SK-N-SH treated with all-trans-retinoic acid at 6 μM for 48 hours (cell line): Measurements from ENCODE around the gene DCHS2.

ENCODE experiments used
- ATAC-seq: fragments of 200-7000 bp; cut with Tn5 transposase; 3 replicates; pipeline ENCODE4 v1.9.1; 2020; ENCODE audit warnings: mild to moderate bottlenecking, moderate library complexity
- ARNTL ChIP-seq: fragments of 450-650 bp; formaldehyde crosslinking; IDR thresholded peaks from 2 replicates; pipeline ENCODE4 v1.5.0; 2020; ENCODE audit warnings: low read depth, mild to moderate bottlenecking, moderate library complexity, borderline replicate concordance
- BACH2 ChIP-seq: fragments of 250-450 bp; sonication (Bioruptor Pico); IDR thresholded peaks from 2 replicates; pipeline ENCODE4 v1.9.0; 2021; ENCODE audit warnings: mild to moderate bottlenecking, borderline replicate concordance
- CREB5 ChIP-seq: fragments of 250-450 bp; sonication (Bioruptor Pico); IDR thresholded peaks from 2 replicates; pipeline ENCODE4 v1.5.1; 2020; ENCODE audit warnings: low read depth, mild to moderate bottlenecking, moderate library complexity
- CSDC2 ChIP-seq: fragments of 250-450 bp; sonication (Bioruptor Pico); IDR thresholded peaks from 2 replicates; pipeline ENCODE4 v1.5.0; 2020; ENCODE audit warnings: mild to moderate bottlenecking, moderate library complexity
- CSRNP3 ChIP-seq: fragments of 250-450 bp; sonication (Bioruptor Pico); IDR thresholded peaks from 2 replicates; pipeline ENCODE4 v1.5.1; 2021; ENCODE audit warnings: mild to moderate bottlenecking, moderate library complexity
- ESRRG ChIP-seq: fragments of 250-450 bp; sonication (Bioruptor Pico); IDR thresholded peaks from 2 replicates; pipeline ENCODE4 v1.6.1; 2021; ENCODE audit warnings: mild to moderate bottlenecking
- GLIS3 ChIP-seq: fragments of 250-450 bp; sonication (Bioruptor Pico); IDR thresholded peaks from 2 replicates; pipeline ENCODE4 v1.5.0; 2020; ENCODE audit warnings: mild to moderate bottlenecking, moderate library complexity
- OSR1 ChIP-seq: fragments of 250-450 bp; sonication (Bioruptor Pico); IDR thresholded peaks from 2 replicates; pipeline ENCODE4 v1.8.0; 2022; ENCODE audit warnings: moderate library complexity, mild to moderate bottlenecking, inconsistent platforms
- PATZ1 ChIP-seq: fragments of 250-450 bp; sonication (Bioruptor Pico); IDR thresholded peaks from 2 replicates; pipeline ENCODE4 v1.8.0; 2020; ENCODE audit warnings: mild to moderate bottlenecking, moderate library complexity, borderline replicate concordance
- POU6F1 ChIP-seq: fragments of 250-450 bp; sonication (Bioruptor Pico); IDR thresholded peaks from 2 replicates; pipeline ENCODE4 v1.8.0; 2021; ENCODE audit warnings: low read depth, mild to moderate bottlenecking, moderate library complexity, borderline replicate concordance
- PPARA ChIP-seq: fragments of 250-450 bp; sonication (Bioruptor Pico); IDR thresholded peaks from 2 replicates; pipeline ENCODE4 v1.5.0; 2020; ENCODE audit warnings: mild to moderate bottlenecking, borderline replicate concordance
- RARB ChIP-seq: fragments of 250-450 bp; sonication (Bioruptor Pico); IDR thresholded peaks from 2 replicates; pipeline ENCODE4 v1.8.0; 2021; ENCODE audit warnings: mild to moderate bottlenecking, moderate library complexity
- SNAI2 ChIP-seq: fragments of 250-450 bp; sonication (Bioruptor Pico); IDR thresholded peaks from 2 replicates; pipeline ENCODE4 v1.5.0; 2020; ENCODE audit warnings: mild to moderate bottlenecking, moderate library complexity
- TCF4 ChIP-seq: fragments of 250-450 bp; sonication (Bioruptor Pico); IDR thresholded peaks from 2 replicates; pipeline ENCODE4 v1.8.0; 2021; ENCODE audit warnings: mild to moderate bottlenecking, moderate library complexity, borderline replicate concordance
- TOX ChIP-seq: fragments of 250-450 bp; sonication (Bioruptor Pico); IDR thresholded peaks from 2 replicates; pipeline ENCODE4 v1.8.0; 2021; ENCODE audit warnings: mild to moderate bottlenecking, moderate library complexity, borderline replicate concordance
- TSHZ2 ChIP-seq: fragments of 250-450 bp; sonication (Bioruptor Pico); IDR thresholded peaks from 2 replicates; pipeline ENCODE4 v1.5.0; 2020; ENCODE audit warnings: mild to moderate bottlenecking, moderate library complexity
- ZC3H10 ChIP-seq: fragments of 250-450 bp; sonication (Bioruptor Pico); IDR thresholded peaks from 2 replicates; pipeline ENCODE4 v1.5.1; 2021; ENCODE audit warnings: mild to moderate bottlenecking, moderate library complexity
- ZFP3 ChIP-seq: fragments of 250-450 bp; sonication (Bioruptor Pico); IDR thresholded peaks from 2 replicates; pipeline ENCODE4 v1.5.0; 2020; ENCODE audit warnings: mild to moderate bottlenecking, moderate library complexity
- ZFP30 ChIP-seq: fragments of 450-650 bp; formaldehyde crosslinking; IDR thresholded peaks from 2 replicates; pipeline ENCODE4 v1.5.0; 2022; ENCODE audit warnings: mild to moderate bottlenecking, moderate library complexity
- ZNF565 ChIP-seq: fragments of 450-650 bp; formaldehyde crosslinking; conservative IDR thresholded peaks from 2 replicates; pipeline ENCODE4 v1.5.0; 2020; ENCODE audit warnings: low read depth, mild to moderate bottlenecking, moderate library complexity
- ZNF70 ChIP-seq: fragments of 450-650 bp; formaldehyde crosslinking; IDR thresholded peaks from 2 replicates; pipeline ENCODE4 v1.5.0; 2020; ENCODE audit warnings: mild to moderate bottlenecking, moderate library complexity
- ZNF8 ChIP-seq: fragments of 450-650 bp; formaldehyde crosslinking; IDR thresholded peaks from 2 replicates; pipeline ENCODE4 v1.5.0; 2020; ENCODE audit warnings: mild to moderate bottlenecking, moderate library complexity

DCHS2 gene

GRCh38 chr4:154186035-154186434 is 305.6 kb downstream of the DCHS2 start:
- no peak for TF ChIP-seq ARNTL (CRISPR knock-in tag)
- TF ChIP-seq GLIS3 (CRISPR knock-in tag) = no peak
- no peak for TF ChIP-seq ZFP3 (CRISPR knock-in tag)
- no peak for TF ChIP-seq ESRRG
- TF ChIP-seq TOX = no peak
- TF ChIP-seq CSRNP3 (CRISPR knock-in tag) = no peak
- no peak for TF ChIP-seq TCF4 (CRISPR knock-in tag)
- no peak for TF ChIP-seq ZC3H10 (CRISPR knock-in tag)
- no peak for TF ChIP-seq ZNF70 (CRISPR knock-in tag)
- TF ChIP-seq, all 23 proteins: peak for 0
- no peak for ATAC-seq

GRCh38 chr4:154184238-154184637 is 307.4 kb downstream of the DCHS2 start:
- no peak for ATAC-seq
- TF ChIP-seq TCF4 (CRISPR knock-in tag) = no peak
- no peak for TF ChIP-seq CSRNP3 (CRISPR knock-in tag)
- TF ChIP-seq CSDC2 = no peak
- no peak for TF ChIP-seq GLIS3 (CRISPR knock-in tag)
- no peak for TF ChIP-seq CREB5
- no peak for TF ChIP-seq ZFP30
- TF ChIP-seq OSR1 = no peak
- TF ChIP-seq ESRRG = no peak
- no peak for TF ChIP-seq POU6F1
- TF ChIP-seq ZNF565 = no peak

- no peak for ATAC-seq
- no peak for TF ChIP-seq ARNTL (CRISPR knock-in tag)
- TF ChIP-seq PPARA (CRISPR knock-in tag) = no peak
- TF ChIP-seq BACH2 (CRISPR knock-in tag) = no peak
- TF ChIP-seq ZFP30 = no peak
- TF ChIP-seq OSR1 = no peak
- TF ChIP-seq CREB5 = no peak
- TF ChIP-seq POU6F1 = no peak
- no peak for TF ChIP-seq ZNF8 (CRISPR knock-in tag)
- no peak for TF ChIP-seq CSDC2
- TF ChIP-seq RARB (CRISPR knock-in tag) = no peak
- no peak for TF ChIP-seq PATZ1 (CRISPR knock-in tag)
- TF ChIP-seq SNAI2 (CRISPR knock-in tag) = no peak
- TF ChIP-seq GLIS3 (CRISPR knock-in tag) = no peak
- TF ChIP-seq ESRRG = no peak
- no peak for TF ChIP-seq ZFP3 (CRISPR knock-in tag)
- TF ChIP-seq TCF4 (CRISPR knock-in tag) = no peak
- no peak for TF ChIP-seq TSHZ2
- no peak for TF ChIP-seq TOX
These were observed 308.3 kb downstream of the DCHS2 start for GRCh38 chr4:154183264-154183663.
